Fibroblast of the aortic adventitia (primary cell): ENCODE measurements around the gene ZNRF1. TPM values are rescaled to one million over a fixed set of nuclear protein-coding genes. Genes with fewer than 3 reads are reported as not detected.
"Not testable (repeated sequence)": the region's sequence is repeated elsewhere in the genome, so short reads cannot be mapped to it uniquely, and the experiment has no call there.

Experiments used
- DNase-seq: peaks from one replicate; pipeline ENCODE4 v3.0.0-alpha.2; 2010; ENCODE audit warnings: low read depth
- H3K4me3 ChIP-seq: 2 replicates; pipeline ENCODE4 v1.5.1; 2011; ENCODE audit warnings: low read depth, mild to moderate bottlenecking, control low read depth, low read length, moderate library complexity
- total RNA-seq: library from RNA; depleted of rRNA; stranded (reverse); fragments of >200 nt; gene quantifications from 2 replicates; pipeline ENCODE4 v1.2.3, GENCODE V29; 2012; ENCODE audit warnings: low replicate concordance
- TF ChIP-seq, protein P1 (sequence below): IDR thresholded peaks from 2 replicates; pipeline ENCODE4 v1.5.1; 2011; ENCODE audit warnings: mild to moderate bottlenecking, low read length, control low read depth, inconsistent platforms; ENCODE audit not compliant: insufficient read depth

ZNRF1 gene
- total RNA-seq, 1 donor = 14.5 TPM

DNA sequence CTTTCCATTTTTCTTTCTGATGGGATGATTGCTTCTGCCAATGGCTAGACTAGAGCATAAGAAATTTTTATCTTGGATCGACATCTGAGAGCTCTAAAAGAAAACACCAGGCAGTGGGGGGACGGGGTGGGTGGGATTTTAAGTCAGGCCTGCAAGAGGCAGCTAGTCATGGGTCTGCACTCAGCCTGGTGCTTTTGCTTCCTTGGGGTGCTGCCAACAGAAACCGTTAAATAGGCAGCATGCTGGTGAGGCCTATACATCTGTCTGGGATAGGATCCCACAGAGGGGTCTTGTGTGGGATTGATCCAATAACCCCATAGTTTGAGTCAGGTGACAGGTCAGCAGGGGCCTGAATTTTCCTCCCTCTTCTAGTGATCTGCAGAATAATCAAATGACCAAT lies 26.9 kb downstream of the ZNRF1 start:
- DNase-seq = peak; percentile 42
- no peak overlapping the region for H3K4me3 ChIP-seq
- TF ChIP-seq, protein P1, sequence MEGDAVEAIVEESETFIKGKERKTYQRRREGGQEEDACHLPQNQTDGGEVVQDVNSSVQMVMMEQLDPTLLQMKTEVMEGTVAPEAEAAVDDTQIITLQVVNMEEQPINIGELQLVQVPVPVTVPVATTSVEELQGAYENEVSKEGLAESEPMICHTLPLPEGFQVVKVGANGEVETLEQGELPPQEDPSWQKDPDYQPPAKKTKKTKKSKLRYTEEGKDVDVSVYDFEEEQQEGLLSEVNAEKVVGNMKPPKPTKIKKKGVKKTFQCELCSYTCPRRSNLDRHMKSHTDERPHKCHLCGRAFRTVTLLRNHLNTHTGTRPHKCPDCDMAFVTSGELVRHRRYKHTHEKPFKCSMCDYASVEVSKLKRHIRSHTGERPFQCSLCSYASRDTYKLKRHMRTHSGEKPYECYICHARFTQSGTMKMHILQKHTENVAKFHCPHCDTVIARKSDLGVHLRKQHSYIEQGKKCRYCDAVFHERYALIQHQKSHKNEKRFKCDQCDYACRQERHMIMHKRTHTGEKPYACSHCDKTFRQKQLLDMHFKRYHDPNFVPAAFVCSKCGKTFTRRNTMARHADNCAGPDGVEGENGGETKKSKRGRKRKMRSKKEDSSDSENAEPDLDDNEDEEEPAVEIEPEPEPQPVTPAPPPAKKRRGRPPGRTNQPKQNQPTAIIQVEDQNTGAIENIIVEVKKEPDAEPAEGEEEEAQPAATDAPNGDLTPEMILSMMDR = no peak

DNA sequence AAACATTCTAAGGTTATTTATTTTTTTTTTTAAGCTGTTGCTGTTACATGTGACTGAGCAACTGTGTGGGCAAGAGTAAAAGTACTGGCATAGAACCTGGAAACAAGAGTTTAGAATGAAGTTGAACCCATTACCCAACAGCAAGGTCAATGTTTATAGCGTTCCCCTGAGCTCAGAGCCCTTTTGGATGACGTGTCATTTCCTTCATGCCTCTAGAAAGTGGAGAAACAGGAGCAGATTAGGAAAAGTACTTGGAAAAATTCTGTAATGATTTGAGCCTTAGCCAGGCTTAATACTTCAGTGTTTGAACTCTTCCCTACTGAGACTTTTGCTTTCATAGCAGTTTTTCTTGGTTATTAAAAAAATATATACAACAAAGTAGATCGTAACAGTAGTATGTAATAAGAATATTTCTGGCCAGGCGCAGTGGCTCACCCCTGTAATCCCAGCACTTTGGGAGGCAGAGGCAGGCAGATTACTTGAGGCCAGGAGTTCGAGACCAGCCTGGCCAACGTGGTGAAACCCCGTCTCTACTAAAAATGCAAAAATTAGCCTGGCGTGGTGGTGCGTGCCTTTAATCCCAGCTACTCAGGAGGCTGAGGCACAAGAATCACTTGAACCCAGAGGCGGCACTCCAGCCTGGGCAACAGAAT lies 27.5 kb downstream of the ZNRF1 start:
- not testable (repeated sequence) for H3K4me3 ChIP-seq
- peak; percentile 96 for DNase-seq

DNA sequence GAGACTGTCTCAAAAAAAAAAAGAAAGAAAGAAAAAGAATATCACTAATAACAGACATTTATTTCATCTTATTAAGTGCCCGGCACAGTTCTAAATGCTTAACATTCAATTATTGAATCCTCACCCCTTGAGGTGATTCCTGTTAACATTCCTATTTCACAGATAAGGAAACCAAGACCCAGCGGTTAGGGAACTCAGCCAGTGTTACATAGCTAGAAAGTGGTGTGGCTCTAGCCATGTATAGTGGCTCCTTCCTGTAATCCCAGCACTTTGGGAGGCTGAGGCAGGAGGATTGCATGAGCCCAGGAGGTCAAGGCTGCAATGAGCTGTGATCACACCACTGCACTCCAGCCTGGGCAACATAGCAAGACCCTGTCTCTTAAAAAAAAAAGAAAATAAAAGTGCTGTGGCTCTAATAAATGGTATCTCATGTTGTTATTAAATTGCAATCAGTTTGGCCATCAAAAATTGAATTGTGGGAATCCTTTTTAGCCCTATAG lies 28.1 kb downstream of the ZNRF1 start:
- peak; percentile 32 for DNase-seq
- H3K4me3 ChIP-seq = no peak overlapping the region
- TF ChIP-seq, protein P1 = no peak

DNA sequence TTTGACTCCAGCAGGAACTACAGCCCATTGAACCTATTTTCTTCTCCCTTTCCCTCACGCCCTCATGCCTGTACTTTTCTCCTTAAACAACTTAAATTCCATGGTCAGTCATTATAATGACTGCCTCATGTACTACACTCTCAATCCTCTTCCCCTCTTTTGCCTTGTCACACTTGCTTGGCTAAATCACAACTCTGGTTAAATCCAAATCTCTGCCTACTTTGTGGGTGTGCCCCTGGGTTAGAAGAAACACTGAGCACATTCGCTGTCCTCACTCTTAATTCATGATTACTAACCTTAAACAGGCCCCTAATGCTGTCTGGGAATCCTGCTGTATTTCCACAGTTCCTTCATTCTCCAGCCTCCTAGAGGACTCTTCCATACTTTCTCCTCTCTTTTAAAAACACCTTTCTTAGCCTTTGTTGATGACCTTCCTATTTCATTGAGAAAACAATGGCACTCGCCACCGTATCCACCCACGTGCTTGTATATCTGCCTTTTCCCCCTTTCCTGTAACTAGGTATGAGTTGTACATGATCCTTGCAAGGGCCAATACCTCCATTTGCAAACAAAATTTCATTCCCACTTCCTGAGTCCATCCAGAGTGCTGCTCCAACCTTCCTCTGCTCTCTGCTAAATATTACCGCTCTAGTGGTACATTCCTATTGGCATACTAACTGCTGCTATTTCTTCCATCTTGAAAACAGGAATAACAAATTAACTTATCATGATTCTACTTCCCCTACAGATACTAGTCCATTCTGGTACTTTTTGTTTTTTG lies 28.9 kb downstream of the ZNRF1 start:
- no peak for DNase-seq
- TF ChIP-seq, protein P1 = no peak
- no peak overlapping the region for H3K4me3 ChIP-seq

DNA sequence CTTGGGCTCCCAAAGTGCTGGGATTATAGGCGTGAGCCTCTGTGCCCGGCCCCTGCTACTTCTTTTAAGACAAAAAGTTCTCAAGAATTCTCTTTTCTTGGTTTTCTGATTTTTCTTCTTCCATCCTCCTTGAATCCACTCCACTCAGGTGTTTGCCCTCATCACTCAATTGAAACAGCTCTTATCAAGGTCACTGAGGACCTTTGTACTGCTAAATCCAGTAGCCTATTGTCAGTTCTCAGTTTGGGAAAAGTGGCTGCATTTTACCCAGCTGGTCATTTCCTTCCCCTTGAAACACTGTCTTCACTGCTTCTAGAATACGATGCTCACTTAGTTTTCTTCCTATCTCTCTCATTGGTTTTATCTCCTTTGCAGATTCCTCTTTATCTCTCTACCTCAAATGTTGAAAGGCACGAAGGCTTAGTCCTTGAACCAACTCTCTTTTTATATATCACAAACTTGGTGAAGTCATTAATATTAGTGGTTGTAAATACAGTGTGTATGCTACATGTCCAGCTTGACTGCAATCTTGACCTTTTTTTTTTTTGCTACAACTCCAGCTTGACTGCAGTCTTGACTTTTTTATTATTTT lies 29.8 kb downstream of the ZNRF1 start:
- no peak overlapping the region for H3K4me3 ChIP-seq
- DNase-seq = no peak
- TF ChIP-seq, protein P1 = no peak

DNA sequence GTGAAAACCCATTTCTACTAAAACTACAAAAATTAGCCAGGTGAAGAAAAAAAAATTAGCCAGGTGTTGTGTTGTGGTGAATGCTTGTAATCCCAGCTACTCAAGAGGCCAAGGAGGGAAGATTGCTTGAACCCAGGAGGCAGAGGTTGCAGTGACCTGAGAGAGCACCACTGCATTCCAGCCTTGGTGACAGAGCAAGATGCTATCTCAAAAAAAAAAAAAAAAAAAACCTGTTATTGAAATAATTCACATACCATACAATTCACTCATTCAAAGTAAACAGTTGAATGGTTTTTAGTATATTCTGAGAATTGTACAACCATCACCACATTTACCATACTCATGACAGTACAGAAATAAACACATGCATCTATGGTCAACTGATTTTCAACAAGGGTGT lies 31.0 kb downstream of the ZNRF1 start:
- no peak overlapping the region for H3K4me3 ChIP-seq
- TF ChIP-seq, protein P1 = no peak
- peak; percentile 38 for DNase-seq

DNA sequence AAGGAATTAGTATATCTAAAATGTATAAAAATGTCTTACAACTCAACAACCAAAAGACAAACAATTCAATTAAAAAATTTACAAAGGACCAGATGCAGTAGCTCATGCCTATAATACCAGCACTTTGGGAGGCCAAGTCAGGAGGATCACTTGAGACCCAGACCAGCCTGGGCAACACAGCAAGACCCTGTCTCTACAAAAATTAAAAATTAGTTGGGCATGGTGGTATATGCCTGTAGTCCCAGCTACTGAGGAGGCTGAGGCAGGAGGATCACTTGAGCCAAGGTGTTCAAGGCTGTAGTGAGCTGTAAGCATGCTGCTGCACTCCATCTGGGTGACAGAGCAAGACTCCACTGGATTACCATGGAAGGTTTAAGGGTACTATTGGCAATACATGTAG lies 33.8 kb downstream of the ZNRF1 start:
- no peak for DNase-seq
- no peak overlapping the region for H3K4me3 ChIP-seq
- TF ChIP-seq, protein P1 = no peak
